Ectodermal cell (in vitro differentiated cells): Measurements from ENCODE around the gene EIF3I.

Source experiments
- H3K27ac ChIP-seq: 2 replicates; pipeline ENCODE4 v1.7.0; 2013; ENCODE audit warnings: mild to moderate bottlenecking, low read depth, low read length; ENCODE audit not compliant: insufficient read depth, poor library complexity, severe bottlenecking
- H3K27me3 ChIP-seq: 2 replicates; pipeline ENCODE4 v1.7.0; 2013; ENCODE audit warnings: mild to moderate bottlenecking, low read length; ENCODE audit not compliant: insufficient read depth, control insufficient read depth, poor library complexity, severe bottlenecking
- H3K36me3 ChIP-seq: one replicate; pipeline ENCODE4 v1.7.0; 2013; ENCODE audit warnings: low read length; ENCODE audit not compliant: control insufficient read depth, insufficient read depth
- H3K4me1 ChIP-seq: one replicate; pipeline ENCODE4 v1.7.0; 2013; ENCODE audit warnings: low read length; ENCODE audit not compliant: control insufficient read depth, insufficient read depth
- H3K4me3 ChIP-seq: 2 replicates; pipeline ENCODE4 v1.7.0; 2013; ENCODE audit warnings: low read depth, low read length, control low read depth; ENCODE audit not compliant: insufficient read depth
- H3K9me3 ChIP-seq: 2 replicates; pipeline ENCODE4 v1.7.0; 2013; ENCODE audit warnings: mild to moderate bottlenecking, low read length, moderate library complexity; ENCODE audit not compliant: control insufficient read depth
- WGBS, 2 experiments: methylation state at CpG; one replicate each; pipeline ENCODE4 v1.1.7; 2013; ENCODE audit warnings: missing lambda C conversion rate in 2 of 2; 5-methylcytosine and 5-hydroxymethylcytosine counted together

Gene EIF3I

GRCh38 chr1:32184650-32185049 is 37.6 kb upstream of the EIF3I start:
- peaks cover 7% of the 10 kb centered on the region for H3K4me1 ChIP-seq
- no peaks in the 10 kb centered on the region for H3K9me3 ChIP-seq
- H3K27me3 ChIP-seq, result no peaks in the 10 kb centered on the region
- H3K4me3 ChIP-seq, result no peak overlapping the region
- H3K27ac ChIP-seq, result no peak overlapping the region
- peaks cover 64% of the 10 kb centered on the region for H3K36me3 ChIP-seq

DNA sequence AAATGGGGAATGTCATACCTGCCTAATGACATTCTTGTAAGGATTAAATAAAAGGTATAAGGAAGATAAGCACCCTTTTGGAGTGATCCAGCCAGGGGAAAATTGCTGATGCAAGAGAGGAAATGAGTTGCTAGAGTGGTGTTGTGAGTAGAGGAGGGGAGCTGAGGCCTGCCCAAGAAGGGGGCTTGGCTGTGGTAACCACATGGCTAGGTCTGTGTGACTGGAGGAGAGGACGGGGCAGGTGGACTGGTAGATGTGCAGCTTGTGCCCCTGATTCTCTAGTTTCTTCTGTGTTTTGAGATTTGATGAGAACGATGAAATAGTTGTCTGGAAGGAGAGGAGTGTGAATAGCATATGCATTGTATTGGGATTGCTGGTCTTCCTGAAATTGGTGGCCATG is 36.1 kb upstream of the EIF3I start:
- WGBS, 2 experiments, result 93 to 98% methylated on average over 2 of the region's 2 CpGs
- Histone ChIP-seq H3K36me3 (peaks cover 77% of the 10 kb centered on the region), H3K4me1 (peaks cover 3% of the 10 kb centered on the region), H3K9me3 (no peaks in the 10 kb centered on the region), H3K27ac (no peak overlapping the region), H3K27me3 (no peaks in the 10 kb centered on the region), H3K4me3 (no peak overlapping the region)

DNA sequence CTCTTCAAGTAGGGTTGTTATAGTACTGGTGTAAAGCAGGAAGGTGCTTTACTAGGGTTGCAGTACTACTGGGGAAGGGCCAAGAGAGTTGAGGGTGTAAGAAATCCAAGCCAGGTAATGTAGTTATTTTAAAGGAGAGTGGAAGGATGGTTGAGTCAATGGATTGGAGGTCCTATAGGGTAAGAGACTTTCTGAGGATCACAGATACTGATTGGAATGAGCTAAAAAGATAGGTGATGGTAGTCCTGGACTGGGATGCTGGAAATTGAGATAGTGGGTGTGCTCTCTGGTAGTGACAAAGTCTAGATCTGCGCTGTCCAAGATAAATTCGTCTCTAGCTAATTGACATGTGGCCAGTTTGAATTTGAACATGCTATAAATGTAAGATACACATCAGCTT is 35.7 kb upstream of the EIF3I start:
- H3K36me3 ChIP-seq, result peaks cover 79% of the 10 kb centered on the region

DNA sequence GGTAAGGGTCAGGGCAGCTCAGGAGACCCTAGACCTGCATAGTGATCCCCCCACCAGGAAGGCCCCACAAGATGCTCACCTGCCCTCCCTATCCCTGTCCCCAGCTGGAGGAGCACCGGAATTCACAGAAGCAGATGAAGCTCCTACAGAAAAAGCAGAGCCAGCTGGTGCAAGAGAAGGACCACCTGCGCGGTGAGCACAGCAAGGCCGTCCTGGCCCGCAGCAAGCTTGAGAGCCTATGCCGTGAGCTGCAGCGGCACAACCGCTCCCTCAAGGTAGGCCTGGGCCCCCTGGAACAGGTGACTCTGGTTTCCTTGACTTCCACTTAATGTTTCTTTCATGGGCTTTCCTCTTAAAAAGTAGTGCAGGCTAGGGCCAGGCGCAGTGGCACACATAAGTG is 34.4 kb upstream of the EIF3I start:
- no peaks in the 10 kb centered on the region for H3K27me3 ChIP-seq
- no peaks in the 10 kb centered on the region for H3K9me3 ChIP-seq
- 96 to 98% methylated on average over 9 of the region's 9 CpGs for WGBS, 2 experiments
- peaks cover 83% of the 10 kb centered on the region for H3K36me3 ChIP-seq
- H3K4me1 ChIP-seq, result no peaks in the 10 kb centered on the region
- no peak overlapping the region for H3K27ac ChIP-seq
- H3K4me3 ChIP-seq, result no peak overlapping the region

More for the DNA sequence above, 35.7 kb upstream of the EIF3I start:
- Histone ChIP-seq H3K4me1 (no peaks in the 10 kb centered on the region), H3K9me3 (no peaks in the 10 kb centered on the region), H3K27me3 (no peaks in the 10 kb centered on the region), H3K4me3 (no peak overlapping the region), H3K27ac (no peak overlapping the region)
- WGBS, 2 experiments, result 92 to 100% methylated on average over 2 of the region's 2 CpGs

DNA sequence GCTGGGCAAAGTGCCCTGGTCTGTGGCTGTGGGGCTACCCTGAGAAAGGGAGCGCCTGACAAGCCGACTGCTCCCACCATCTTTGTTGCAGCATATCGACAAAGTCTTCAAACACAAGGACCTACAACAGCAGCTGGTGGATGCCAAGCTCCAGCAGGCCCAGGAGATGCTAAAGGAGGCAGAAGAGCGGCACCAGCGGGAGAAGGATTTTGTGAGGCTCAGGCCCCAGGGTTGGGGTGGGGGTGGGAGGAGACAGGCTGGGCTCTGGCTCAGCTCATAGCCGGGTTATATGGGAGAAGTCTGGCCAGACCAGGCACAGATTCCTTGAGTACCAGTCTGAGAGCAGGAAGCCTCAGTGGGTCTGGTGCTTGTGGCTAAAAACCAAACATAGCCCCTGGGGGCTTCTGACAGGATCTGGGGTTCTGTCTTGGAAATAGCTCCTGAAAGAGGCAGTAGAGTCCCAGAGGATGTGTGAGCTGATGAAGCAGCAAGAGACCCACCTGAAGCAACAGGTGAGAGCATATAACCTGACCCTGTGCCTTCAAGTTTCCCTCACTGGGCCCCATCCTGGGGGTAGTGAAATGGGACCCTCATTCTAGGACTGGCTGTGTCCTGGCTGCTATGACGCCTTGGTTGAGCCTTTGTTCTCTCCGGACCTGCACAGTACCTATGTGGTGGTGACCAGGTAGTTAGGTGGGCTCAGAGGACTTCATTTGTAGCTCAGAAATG is 29.8 kb upstream of the EIF3I start:
- Histone ChIP-seq H3K4me1 (peaks cover 2% of the 10 kb centered on the region), H3K27me3 (no peaks in the 10 kb centered on the region), H3K4me3 (no peak overlapping the region), H3K36me3 (peaks cover 88% of the 10 kb centered on the region), H3K9me3 (no peaks in the 10 kb centered on the region), H3K27ac (no peak overlapping the region)
- WGBS, 2 experiments, result 95 to 97% methylated on average over 8 of the region's 8 CpGs

DNA sequence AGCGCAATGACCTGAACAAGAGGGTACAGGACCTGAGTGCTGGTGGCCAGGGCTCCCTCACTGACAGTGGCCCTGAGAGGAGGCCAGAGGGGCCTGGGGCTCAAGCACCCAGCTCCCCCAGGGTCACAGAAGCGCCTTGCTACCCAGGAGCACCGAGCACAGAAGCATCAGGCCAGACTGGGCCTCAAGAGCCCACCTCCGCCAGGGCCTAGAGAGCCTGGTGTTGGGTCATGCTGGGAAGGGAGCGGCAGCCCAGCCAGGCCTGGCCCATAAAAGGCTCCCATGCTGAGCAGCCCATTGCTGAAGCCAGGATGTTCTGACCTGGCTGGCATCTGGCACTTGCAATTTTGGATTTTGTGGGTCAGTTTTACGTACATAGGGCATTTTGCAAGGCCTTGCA is 27.2 kb upstream of the EIF3I start:
- Histone ChIP-seq H3K4me3 (no peak overlapping the region), H3K27me3 (no peaks in the 10 kb centered on the region), H3K4me1 (peaks cover 27% of the 10 kb centered on the region), H3K9me3 (no peaks in the 10 kb centered on the region), H3K27ac (no peak overlapping the region), H3K36me3 (peaks cover 63% of the 10 kb centered on the region)
- 95 to 97% methylated on average over 6 of the region's 6 CpGs for WGBS, 2 experiments

- H3K4me3 ChIP-seq, result no peak overlapping the region
- no peaks in the 10 kb centered on the region for H3K9me3 ChIP-seq
- H3K27me3 ChIP-seq, result no peaks in the 10 kb centered on the region
- WGBS, 2 experiments, result 95 to 96% methylated on average over 3 of the region's 3 CpGs
- H3K36me3 ChIP-seq, result peaks cover 57% of the 10 kb centered on the region
- H3K27ac ChIP-seq, result no peak overlapping the region
- peaks cover 28% of the 10 kb centered on the region for H3K4me1 ChIP-seq
Observed at GRCh38 chr1:32195531-32195930, 26.7 kb upstream of the EIF3I start.

DNA sequence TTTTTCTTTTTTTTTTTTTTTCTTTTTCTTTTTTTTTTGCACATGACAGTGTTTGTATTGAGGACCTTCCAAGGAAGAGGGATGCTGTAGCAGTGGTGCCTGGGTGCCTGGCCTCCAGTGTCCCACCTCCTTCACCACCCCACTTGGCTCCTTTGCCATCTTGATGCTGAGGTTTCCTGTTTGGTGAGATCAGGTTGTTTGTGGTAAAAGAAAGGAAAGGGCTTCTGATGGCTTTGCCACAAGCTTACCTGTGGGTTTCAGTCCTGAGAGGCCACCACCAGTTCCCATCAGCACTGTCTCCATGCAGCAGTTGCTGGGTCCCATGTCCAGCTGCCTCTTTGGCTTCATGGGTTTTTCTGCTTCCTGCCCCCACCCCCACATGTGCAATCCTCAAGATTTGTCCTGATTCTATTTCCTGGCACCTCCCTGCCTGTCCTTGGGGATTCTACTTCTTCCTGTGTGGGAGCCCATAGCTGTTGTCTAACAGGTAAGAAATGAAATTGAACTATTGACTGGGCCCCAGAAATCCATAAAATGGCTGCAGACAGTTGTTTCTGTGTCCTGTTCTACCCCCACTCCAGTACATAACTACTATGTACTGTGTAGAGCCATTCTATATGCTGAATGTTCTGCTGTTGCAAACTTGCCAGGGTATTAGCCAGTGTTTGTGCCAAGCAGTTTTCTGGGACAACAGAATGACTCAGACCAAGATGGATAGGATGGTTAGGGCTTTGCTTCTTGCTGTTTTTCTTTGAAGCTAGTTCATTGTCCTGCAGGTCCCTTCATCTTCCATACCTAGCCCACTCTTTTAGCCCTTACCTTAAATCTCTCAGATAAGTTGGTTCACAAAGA is 26.0 kb upstream of the EIF3I start:
- H3K4me1 ChIP-seq, result peaks cover 28% of the 10 kb centered on the region
- H3K4me3 ChIP-seq, result no peak overlapping the region
- no peak overlapping the region for H3K27ac ChIP-seq
- no peaks in the 10 kb centered on the region for H3K9me3 ChIP-seq
- peaks cover 51% of the 10 kb centered on the region for H3K36me3 ChIP-seq
- H3K27me3 ChIP-seq, result no peaks in the 10 kb centered on the region

GRCh38 chr1:32197074-32197473 is 25.1 kb upstream of the EIF3I start:
- Histone ChIP-seq H3K9me3 (no peaks in the 10 kb centered on the region), H3K4me3 (no peak overlapping the region), H3K27ac (no peak overlapping the region), H3K4me1 (peaks cover 33% of the 10 kb centered on the region), H3K36me3 (peaks cover 45% of the 10 kb centered on the region), H3K27me3 (no peaks in the 10 kb centered on the region)
- WGBS, 2 experiments, result 88 to 100% methylated on average over 1 of the region's 1 CpG

DNA sequence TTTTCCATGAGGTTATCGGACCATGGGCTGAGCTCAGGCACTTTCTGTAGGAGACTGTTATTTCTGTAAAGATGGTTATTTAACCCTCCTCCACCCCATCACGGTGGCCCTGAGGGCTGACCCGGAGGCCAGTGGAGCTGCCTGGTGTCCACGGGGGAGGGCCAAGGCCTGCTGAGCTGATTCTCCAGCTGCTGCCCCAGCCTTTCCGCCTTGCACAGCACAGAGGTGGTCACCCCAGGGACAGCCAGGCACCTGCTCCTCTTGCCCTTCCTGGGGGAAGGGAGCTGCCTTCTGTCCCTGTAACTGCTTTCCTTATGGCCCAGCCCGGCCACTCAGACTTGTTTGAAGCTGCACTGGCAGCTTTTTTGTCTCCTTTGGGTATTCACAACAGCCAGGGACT is 24.4 kb upstream of the EIF3I start:
- H3K27ac ChIP-seq, result no peak overlapping the region
- 80 to 91% methylated on average over 5 to 6 of the region's 6 CpGs for WGBS, 2 experiments

More for the DNA sequence above, 24.4 kb upstream of the EIF3I start:
- H3K9me3 ChIP-seq, result no peaks in the 10 kb centered on the region
- H3K4me1 ChIP-seq, result peaks cover 33% of the 10 kb centered on the region
- H3K4me3 ChIP-seq, result no peak overlapping the region
- H3K36me3 ChIP-seq, result peaks cover 37% of the 10 kb centered on the region
- H3K27me3 ChIP-seq, result no peaks in the 10 kb centered on the region
